ENCODE data around the gene TROAP. TPM values are rescaled to one million over a fixed set of nuclear protein-coding genes. Genes with fewer than 3 reads are reported as not detected.

TROAP gene
- total and polyA plus RNA-seq, 9 of the 15 experiments (the other 6 are each of a cell fraction or from before 2014, with no cell fraction given), result 46.4 to 171 (median 59.8) TPM

GRCh38 chr12:49342066-49342913 lies 19.2 kb downstream of the TROAP start (continued):
- TF ChIP-seq ZNF347 (CRISPR knock-in tag; IDR thresholded peaks at IDR 0.05; ENCODE audit: low read depth) (no peak), FIP1L1 (IDR thresholded peaks at IDR 0.05; ENCODE audit: low read depth, low read length, poor library complexity, severe bottlenecking) (no peak), ELF2 (CRISPR knock-in tag; IDR thresholded peaks at IDR 0.05) (no peak), TRIM28 (IDR thresholded peaks at IDR 0.05) (no peak), ZBTB9 (CRISPR knock-in tag; IDR thresholded peaks at IDR 0.05) (no peak), XRCC3 (IDR thresholded peaks at IDR 0.05) (no peak), ZNF316 (IDR thresholded peaks at IDR 0.05) (no peak), TCFL5 (CRISPR knock-in tag; conservative IDR thresholded peaks at IDR 0.05) (no peak), NUFIP1 (IDR thresholded peaks at IDR 0.05; ENCODE audit: partially characterized antibody) (no peak), ARID1B (IDR thresholded peaks at IDR 0.05) (peak; percentile 43; the same call in 1 of the 2 replicates), PURB (CRISPR knock-in tag; IDR thresholded peaks at IDR 0.05; ENCODE audit: low read depth) (no peak), CCAR2 (IDR thresholded peaks at IDR 0.05; ENCODE audit: low read depth, low read length) (no peak), DPF2 (IDR thresholded peaks at IDR 0.05) (no peak), TEAD1 (CRISPR knock-in tag; IDR thresholded peaks at IDR 0.05) (no peak), BDP1 (IDR thresholded peaks at IDR 0.05; ENCODE audit: insufficient read depth, insufficient read length) (no peak), RFX5 (IDR thresholded peaks at IDR 0.05; ENCODE audit: low read depth, low read length) (no peak), LARP7 (IDR thresholded peaks at IDR 0.05) (no peak), ESRRB (CRISPR knock-in tag; IDR thresholded peaks at IDR 0.05; ENCODE audit: borderline replicate concordance) (no peak), ZBTB17 (CRISPR knock-in tag; IDR thresholded peaks at IDR 0.05) (no peak), ZNF561 (CRISPR knock-in tag; conservative IDR thresholded peaks at IDR 0.05) (no peak), ZNF197 (CRISPR knock-in tag; IDR thresholded peaks at IDR 0.05; ENCODE audit: low read depth) (no peak), PREB (CRISPR knock-in tag; IDR thresholded peaks at IDR 0.05) (no peak; the same call in 1 of the 2 replicates), ZNF79 (CRISPR knock-in tag; IDR thresholded peaks at IDR 0.05; ENCODE audit: low read depth) (no peak), PYGO2 (tag; IDR thresholded peaks at IDR 0.05) (no peak), ZBTB2 (IDR thresholded peaks at IDR 0.05) (no peak), HNRNPLL (IDR thresholded peaks at IDR 0.05; ENCODE audit: low read depth, low read length, poor library complexity, severe bottlenecking) (peak; percentile 52)

Measured in K562 (cell line).